ENCODE results near the gene MAP3K15.

- TF ChIP-seq CTCF (conservative IDR thresholded peaks at IDR 0.05; ENCODE audit: low read depth, low read length) (no peak), EZH2 (IDR thresholded peaks at IDR 0.05; ENCODE audit: low read length, unreplicated experiment) (no peak)
Measured at GRCh38 chrX:19331831-19332230, 183.5 kb downstream of the MAP3K15 start.
